Measurements from ENCODE around the gene PGAP1. TPM values are rescaled to one million over a fixed set of nuclear protein-coding genes. Genes with fewer than 3 reads are reported as not detected.

Gene PGAP1
- total RNA-seq, 1 experiment from 2014 or later: 21.0 TPM

GRCh38 chr2:196823750-196824522, 102.6 kb downstream of the PGAP1 start:
- Histone ChIP-seq H3K79me2 (ENCODE audit: insufficient read depth, low read length) (no peaks in the 10 kb centered on the region), H3K18ac (ENCODE audit: insufficient read length, low read depth, low read length) (no peak overlapping the region), H3K23ac (ENCODE audit: insufficient read length, low read depth, low read length) (no peak overlapping the region), H3K23me2 (ENCODE audit: insufficient read length, low read depth, low read length, poor library complexity, severe bottlenecking) (no peaks in the 10 kb centered on the region), H3K4me1 (ENCODE audit: insufficient read depth, low read length) (no peaks in the 10 kb centered on the region), H3K14ac (ENCODE audit: insufficient read depth, low read length) (no peak overlapping the region), H4K8ac (replicated peaks; ENCODE audit: insufficient read length, low read depth, low read length) (no peak overlapping the region), H4K91ac (ENCODE audit: insufficient read length, low read depth, low read length) (no peak overlapping the region), H2AK5ac (ENCODE audit: insufficient read length, low read length) (no peak overlapping the region), H2BK12ac (ENCODE audit: insufficient read length, low read depth, low read length) (no peak overlapping the region), H3K9me3 (ENCODE audit: control insufficient read depth, low read depth, low read length) (no peaks in the 10 kb centered on the region), H3K79me1 (ENCODE audit: insufficient read depth, low read depth, low read length, poor library complexity, severe bottlenecking) (no peaks in the 10 kb centered on the region), H2BK20ac (ENCODE audit: low read depth, low read length, poor library complexity, severe bottlenecking) (no peak overlapping the region), H3T11ph (ENCODE audit: low read length) (no peak overlapping the region), H2BK15ac (ENCODE audit: low read depth, low read length) (no peak overlapping the region), H3K9ac (ENCODE audit: extremely low read depth, insufficient read length, low read length) (no peak overlapping the region), H3K27ac (ENCODE audit: insufficient read length, low read depth, low read length) (no peak overlapping the region), H2BK120ac (ENCODE audit: low read depth, low read length, poor library complexity, severe bottlenecking) (no peak overlapping the region), H3K27me3 (ENCODE audit: insufficient read depth, low read length) (no peaks in the 10 kb centered on the region), H3K56ac (ENCODE audit: insufficient read length, low read depth, low read length) (no peak overlapping the region), H2AFZ (ENCODE audit: low read length) (no peak overlapping the region), H3K4ac (ENCODE audit: low read depth, low read length) (no peak overlapping the region), H2BK5ac (ENCODE audit: insufficient read length, low read length) (no peak overlapping the region), H3K4me2 (ENCODE audit: insufficient read depth, insufficient read length, low read length) (no peak overlapping the region), H4K20me1 (ENCODE audit: control insufficient read depth, insufficient read depth, insufficient read length) (no peaks in the 10 kb centered on the region), H4K5ac (ENCODE audit: insufficient read length, low read depth, low read length) (no peak overlapping the region)
- peaks cover 1% of the 10 kb centered on the region; the same call in 1 of the 2 replicates for H3K27me3 Mint-ChIP-seq (ENCODE audit: low read depth)
- TF ChIP-seq CTCF (conservative IDR thresholded peaks at IDR 0.05): no peak
- H3K4me3 Mint-ChIP-seq: no peak overlapping the region
- H3K36me3 Mint-ChIP-seq (ENCODE audit: insufficient read depth in 1 of 3, low read depth in 3 of 3): no peaks in the 10 kb centered on the region; a peak in 1 of 7 replicates
- no peak overlapping the region for H3K27ac Mint-ChIP-seq
- no peak for DNase-seq
- H3K9me3 Mint-ChIP-seq: peaks cover 4 to 5% of the 10 kb centered on the region in 2 experiments; a peak in 4 of 5 replicates
- H3K4me1 Mint-ChIP-seq: peaks cover 0 to 2% of the 10 kb centered on the region in 2 experiments; a peak in 1 of 4 replicates
